Stimulated activated memory B cell treated with anti-CD40 and anti-IgM and Interleukin-4, amounts not matched to agents 10 μg/mL and 1 μg/mL and 100 μg/mL, for 72 hours (primary cell): ENCODE results near the gene TMEM167B.
"Not testable (repeated sequence)": the region's sequence is repeated elsewhere in the genome, so short reads cannot be mapped to it uniquely, and the experiment has no call there.

ENCODE experiments used
- ATAC-seq: fragments of 150-1000 bp; cut with Tn5 transposase; 2 replicates; pipeline ENCODE4 v1.10.0; 2021
- H3K27ac Mint-ChIP-seq: one replicate; pipeline ENCODE4 v1.8.0; 2022; ENCODE audit warnings: mild to moderate bottlenecking, mixed read lengths
- H3K27me3 Mint-ChIP-seq: one replicate; pipeline ENCODE4 v1.8.0; 2022; ENCODE audit warnings: mixed read lengths
- H3K36me3 Mint-ChIP-seq: one replicate; pipeline ENCODE4 v1.8.0; 2022; ENCODE audit warnings: mixed read lengths
- H3K4me1 Mint-ChIP-seq: one replicate; pipeline ENCODE4 v1.8.0; 2022; ENCODE audit warnings: mixed read lengths
- H3K4me3 Mint-ChIP-seq: one replicate; pipeline ENCODE4 v1.8.0; 2022; ENCODE audit warnings: mild to moderate bottlenecking, moderate library complexity, mixed read lengths
- H3K9me3 Mint-ChIP-seq: one replicate; pipeline ENCODE4 v1.8.0; 2022; ENCODE audit warnings: mixed read lengths

TMEM167B gene

GRCh38 chr1:109118089-109118488 lies 27.5 kb downstream of the TMEM167B start:
- ATAC-seq, result no peak
- H3K4me3 Mint-ChIP-seq, result no peak overlapping the region
- no peaks in the 10 kb centered on the region for H3K36me3 Mint-ChIP-seq
- H3K27me3 Mint-ChIP-seq, result peaks cover 10% of the 10 kb centered on the region
- peaks cover 21% of the 10 kb centered on the region for H3K4me1 Mint-ChIP-seq
- H3K9me3 Mint-ChIP-seq, result no peaks in the 10 kb centered on the region
- no peak overlapping the region for H3K27ac Mint-ChIP-seq

GRCh38 chr1:109120356-109120755 lies 29.8 kb downstream of the TMEM167B start:
- no peaks in the 10 kb centered on the region for H3K27me3 Mint-ChIP-seq
- peaks cover 8% of the 10 kb centered on the region for H3K4me1 Mint-ChIP-seq
- H3K36me3 Mint-ChIP-seq, result no peaks in the 10 kb centered on the region
- no peak for ATAC-seq
- H3K4me3 Mint-ChIP-seq, result no peak overlapping the region
- no peaks in the 10 kb centered on the region for H3K9me3 Mint-ChIP-seq
- no peak overlapping the region for H3K27ac Mint-ChIP-seq

- Mint-ChIP-seq H3K4me3 (no peak overlapping the region), H3K36me3 (no peaks in the 10 kb centered on the region), H3K27ac (no peak overlapping the region), H3K27me3 (no peaks in the 10 kb centered on the region), H3K9me3 (no peaks in the 10 kb centered on the region), H3K4me1 (peaks cover 13% of the 10 kb centered on the region)
- no peak for ATAC-seq
These were observed 40.5 kb downstream of the TMEM167B start for GRCh38 chr1:109131059-109131458.

- no peaks in the 10 kb centered on the region for H3K9me3 Mint-ChIP-seq
- no peak overlapping the region for H3K4me3 Mint-ChIP-seq
- no peaks in the 10 kb centered on the region for H3K27me3 Mint-ChIP-seq
- no peak overlapping the region for H3K27ac Mint-ChIP-seq
- no peak for ATAC-seq
- no peaks in the 10 kb centered on the region for H3K36me3 Mint-ChIP-seq
- peaks cover 13% of the 10 kb centered on the region for H3K4me1 Mint-ChIP-seq
These were observed 41.2 kb downstream of the TMEM167B start for GRCh38 chr1:109131800-109132199.

- H3K36me3 Mint-ChIP-seq, result no peaks in the 10 kb centered on the region
- peaks cover 13% of the 10 kb centered on the region for H3K4me1 Mint-ChIP-seq
- no peaks in the 10 kb centered on the region for H3K9me3 Mint-ChIP-seq
- H3K27ac Mint-ChIP-seq, result no peak overlapping the region
- H3K27me3 Mint-ChIP-seq, result no peaks in the 10 kb centered on the region
- no peak for ATAC-seq
- no peak overlapping the region for H3K4me3 Mint-ChIP-seq
These were observed 42.6 kb downstream of the TMEM167B start for GRCh38 chr1:109133002-109133706.

- H3K4me1 Mint-ChIP-seq, result peaks cover 13% of the 10 kb centered on the region
- ATAC-seq, result peak; percentile 57
- no peaks in the 10 kb centered on the region for H3K36me3 Mint-ChIP-seq
- H3K27me3 Mint-ChIP-seq, result no peaks in the 10 kb centered on the region
- H3K4me3 Mint-ChIP-seq, result no peak overlapping the region
- no peaks in the 10 kb centered on the region for H3K9me3 Mint-ChIP-seq
- no peak overlapping the region for H3K27ac Mint-ChIP-seq
These were observed 43.3 kb downstream of the TMEM167B start for GRCh38 chr1:109133815-109134214.

GRCh38 chr1:109134423-109134822 lies 43.9 kb downstream of the TMEM167B start:
- H3K27ac Mint-ChIP-seq, result no peak overlapping the region
- H3K4me3 Mint-ChIP-seq, result no peak overlapping the region
- no peaks in the 10 kb centered on the region for H3K27me3 Mint-ChIP-seq
- ATAC-seq, result no peak
- peaks cover 13% of the 10 kb centered on the region for H3K4me1 Mint-ChIP-seq
- H3K36me3 Mint-ChIP-seq, result no peaks in the 10 kb centered on the region
- no peaks in the 10 kb centered on the region for H3K9me3 Mint-ChIP-seq

DNA sequence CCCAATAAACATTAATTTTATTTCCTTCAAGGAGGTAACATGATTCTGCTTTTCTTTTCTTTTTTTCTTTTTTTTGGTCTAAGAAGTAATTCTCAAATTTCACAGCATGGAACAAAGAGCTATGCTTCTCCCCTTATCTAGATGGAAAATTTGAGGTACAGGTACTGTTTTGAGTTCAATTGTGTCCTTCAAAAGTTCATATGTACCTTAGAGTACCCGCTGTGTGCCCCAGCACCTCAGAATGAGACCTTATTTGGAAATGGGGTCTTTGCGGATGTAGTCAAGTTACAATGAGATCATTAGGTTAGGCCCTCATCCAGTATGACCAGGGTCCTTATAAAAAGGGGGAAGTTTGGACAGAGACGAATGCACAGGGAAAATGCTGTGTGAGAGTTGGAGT lies 45.4 kb downstream of the TMEM167B start:
- H3K27me3 Mint-ChIP-seq, result no peaks in the 10 kb centered on the region
- no peaks in the 10 kb centered on the region for H3K9me3 Mint-ChIP-seq
- no peak overlapping the region for H3K4me3 Mint-ChIP-seq
- H3K36me3 Mint-ChIP-seq, result no peaks in the 10 kb centered on the region
- peaks cover 13% of the 10 kb centered on the region for H3K4me1 Mint-ChIP-seq
- H3K27ac Mint-ChIP-seq, result no peak overlapping the region
- ATAC-seq, result no peak

- Mint-ChIP-seq H3K36me3 (no peaks in the 10 kb centered on the region), H3K4me1 (peaks cover 13% of the 10 kb centered on the region), H3K9me3 (no peaks in the 10 kb centered on the region), H3K4me3 (no peak overlapping the region), H3K27me3 (no peaks in the 10 kb centered on the region), H3K27ac (no peak overlapping the region)
- no peak for ATAC-seq
These were observed 46.2 kb downstream of the TMEM167B start for GRCh38 chr1:109136766-109137165.

DNA sequence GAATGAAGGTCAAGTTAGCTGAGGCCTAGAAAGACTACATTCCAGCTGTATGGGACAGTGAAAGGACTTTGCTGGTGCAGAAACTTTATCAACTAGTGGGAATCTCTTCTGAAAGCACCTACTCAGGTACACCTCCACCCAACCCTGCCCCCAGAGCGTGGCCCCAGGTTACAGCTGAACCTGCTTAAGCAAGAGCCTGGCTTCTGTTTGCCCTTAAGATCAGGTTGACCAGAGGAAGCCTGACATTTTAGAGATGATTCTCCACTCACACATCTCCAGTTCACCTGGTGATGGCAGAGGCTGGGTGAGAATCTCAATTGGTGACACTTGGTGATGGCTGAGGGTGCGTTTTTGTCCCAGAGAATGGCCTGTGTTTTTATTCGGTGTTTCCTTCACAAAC lies 47.4 kb downstream of the TMEM167B start:
- Mint-ChIP-seq H3K27me3 (no peaks in the 10 kb centered on the region), H3K27ac (no peak overlapping the region), H3K4me1 (peaks cover 13% of the 10 kb centered on the region), H3K4me3 (no peak overlapping the region), H3K9me3 (no peaks in the 10 kb centered on the region), H3K36me3 (no peaks in the 10 kb centered on the region)
- no peak for ATAC-seq

- no peaks in the 10 kb centered on the region for H3K9me3 Mint-ChIP-seq
- no peaks in the 10 kb centered on the region for H3K36me3 Mint-ChIP-seq
- no peaks in the 10 kb centered on the region for H3K27me3 Mint-ChIP-seq
- H3K4me1 Mint-ChIP-seq, result peaks cover 11% of the 10 kb centered on the region
- no peak for ATAC-seq
- no peak overlapping the region for H3K4me3 Mint-ChIP-seq
- H3K27ac Mint-ChIP-seq, result no peak overlapping the region
These were observed 47.8 kb downstream of the TMEM167B start for GRCh38 chr1:109138358-109138757.

- no peaks in the 10 kb centered on the region for H3K9me3 Mint-ChIP-seq
- no peaks in the 10 kb centered on the region for H3K4me1 Mint-ChIP-seq
- no peak overlapping the region for H3K27ac Mint-ChIP-seq
- ATAC-seq, result no peak
- H3K36me3 Mint-ChIP-seq, result no peaks in the 10 kb centered on the region
- no peaks in the 10 kb centered on the region for H3K27me3 Mint-ChIP-seq
- H3K4me3 Mint-ChIP-seq, result no peak overlapping the region
These were observed 49.8 kb downstream of the TMEM167B start for GRCh38 chr1:109140392-109140791.

DNA sequence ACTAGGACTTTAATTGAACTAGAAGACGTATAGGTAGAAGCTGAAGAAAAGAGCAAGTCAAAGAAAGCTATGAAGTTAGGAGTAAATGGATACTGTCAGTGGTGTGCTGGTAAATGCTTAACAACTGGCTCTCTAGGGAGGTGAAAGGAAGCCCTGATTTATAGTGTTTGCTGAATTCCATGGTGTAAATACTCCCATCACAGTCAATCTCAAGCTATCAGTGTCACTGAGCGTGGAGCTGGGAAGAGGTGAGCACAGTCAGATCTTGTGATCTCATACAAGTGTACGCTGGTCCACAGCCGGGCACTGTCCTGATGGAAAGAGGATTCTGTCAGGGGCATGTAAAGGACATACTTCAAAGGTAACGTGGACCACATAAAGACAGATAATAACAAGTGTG lies 51.7 kb downstream of the TMEM167B start:
- ATAC-seq, result no peak
- no peak overlapping the region for H3K27ac Mint-ChIP-seq
- H3K4me1 Mint-ChIP-seq, result no peaks in the 10 kb centered on the region
- no peaks in the 10 kb centered on the region for H3K36me3 Mint-ChIP-seq
- no peaks in the 10 kb centered on the region for H3K9me3 Mint-ChIP-seq
- H3K4me3 Mint-ChIP-seq, result no peak overlapping the region
- H3K27me3 Mint-ChIP-seq, result no peaks in the 10 kb centered on the region

DNA sequence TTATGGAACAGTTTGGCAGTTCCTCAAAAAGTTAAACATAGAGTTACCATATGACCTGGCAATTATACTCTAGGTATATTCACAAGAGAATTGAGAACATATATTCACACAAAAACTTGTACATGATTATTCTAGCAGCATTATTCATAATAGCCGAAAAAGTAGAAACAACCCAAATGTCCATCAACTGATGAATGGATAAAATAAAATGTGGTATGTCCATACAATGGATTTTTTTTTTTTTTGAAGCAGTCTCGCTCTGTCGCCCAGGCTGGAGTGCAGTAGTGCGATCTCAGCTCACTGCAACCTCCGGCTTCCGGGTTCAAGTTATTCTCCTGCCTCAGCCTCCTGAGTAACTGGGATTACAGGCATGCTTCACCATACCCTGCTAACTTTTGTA lies 52.2 kb downstream of the TMEM167B start:
- not testable (repeated sequence) for H3K9me3 Mint-ChIP-seq, H3K4me3 Mint-ChIP-seq, H3K27me3 Mint-ChIP-seq, H3K36me3 Mint-ChIP-seq, ATAC-seq, H3K27ac Mint-ChIP-seq, H3K4me1 Mint-ChIP-seq
